ENCODE measurements around the gene ABCB8.

ABCB8 gene

DNA sequence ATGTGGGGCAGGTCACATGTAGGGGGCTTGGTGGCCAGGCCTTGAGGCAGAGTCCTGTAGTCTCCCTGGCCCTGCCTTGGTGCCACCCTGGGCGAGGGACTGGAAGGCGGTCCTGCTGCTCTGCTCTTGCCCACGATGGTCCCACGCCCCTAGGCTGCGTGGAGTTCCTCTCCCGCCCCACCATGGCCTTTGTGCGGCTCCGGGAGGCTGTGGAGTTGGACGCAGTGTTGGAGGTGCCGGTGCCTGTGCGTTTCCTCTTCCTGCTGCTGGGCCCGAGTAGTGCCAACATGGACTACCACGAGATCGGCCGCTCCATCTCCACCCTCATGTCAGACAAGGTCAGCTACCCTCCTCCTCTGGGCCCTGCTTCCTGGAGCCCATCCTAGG, 42.3 kb downstream of the ABCB8 start:
- DNase-seq (ENCODE audit: low read depth in 2 of 2) = no peak

- DNase-seq (ENCODE audit: low read depth in 2 of 2) = no peak
Observed at GRCh38 chr7:151071032-151071866, 43.0 kb downstream of the ABCB8 start.

DNA sequence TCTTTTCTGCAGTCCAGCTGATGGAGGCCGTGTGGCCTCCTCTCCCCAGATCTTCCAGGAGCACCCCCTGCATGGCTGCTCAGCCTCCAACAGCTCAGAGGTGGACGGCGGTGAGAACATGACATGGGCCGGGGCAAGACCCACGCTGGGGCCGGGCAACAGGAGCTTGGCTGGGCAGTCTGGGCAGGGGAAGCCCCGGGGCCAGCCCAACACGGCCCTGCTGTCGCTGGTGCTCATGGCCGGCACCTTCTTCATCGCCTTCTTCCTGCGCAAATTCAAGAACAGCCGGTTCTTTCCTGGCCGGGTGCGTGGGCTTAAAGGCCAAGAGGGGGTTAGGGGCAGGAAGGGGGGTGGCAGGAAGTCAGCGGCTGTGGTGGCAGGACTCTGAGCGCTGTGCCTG, 45.7 kb downstream of the ABCB8 start:
- no peak for DNase-seq (ENCODE audit: low read depth in 2 of 2)

GRCh38 chr7:151074817-151075661, 46.8 kb downstream of the ABCB8 start:
- DNase-seq (ENCODE audit: low read depth in 2 of 2) = no peak

GRCh38 chr7:151075662-151075971, 47.4 kb downstream of the ABCB8 start:
- no peak for DNase-seq (ENCODE audit: low read depth in 2 of 2)

GRCh38 chr7:151075978-151076426, 47.8 kb downstream of the ABCB8 start:
- DNase-seq (ENCODE audit: low read depth in 2 of 2) = no peak

DNA sequence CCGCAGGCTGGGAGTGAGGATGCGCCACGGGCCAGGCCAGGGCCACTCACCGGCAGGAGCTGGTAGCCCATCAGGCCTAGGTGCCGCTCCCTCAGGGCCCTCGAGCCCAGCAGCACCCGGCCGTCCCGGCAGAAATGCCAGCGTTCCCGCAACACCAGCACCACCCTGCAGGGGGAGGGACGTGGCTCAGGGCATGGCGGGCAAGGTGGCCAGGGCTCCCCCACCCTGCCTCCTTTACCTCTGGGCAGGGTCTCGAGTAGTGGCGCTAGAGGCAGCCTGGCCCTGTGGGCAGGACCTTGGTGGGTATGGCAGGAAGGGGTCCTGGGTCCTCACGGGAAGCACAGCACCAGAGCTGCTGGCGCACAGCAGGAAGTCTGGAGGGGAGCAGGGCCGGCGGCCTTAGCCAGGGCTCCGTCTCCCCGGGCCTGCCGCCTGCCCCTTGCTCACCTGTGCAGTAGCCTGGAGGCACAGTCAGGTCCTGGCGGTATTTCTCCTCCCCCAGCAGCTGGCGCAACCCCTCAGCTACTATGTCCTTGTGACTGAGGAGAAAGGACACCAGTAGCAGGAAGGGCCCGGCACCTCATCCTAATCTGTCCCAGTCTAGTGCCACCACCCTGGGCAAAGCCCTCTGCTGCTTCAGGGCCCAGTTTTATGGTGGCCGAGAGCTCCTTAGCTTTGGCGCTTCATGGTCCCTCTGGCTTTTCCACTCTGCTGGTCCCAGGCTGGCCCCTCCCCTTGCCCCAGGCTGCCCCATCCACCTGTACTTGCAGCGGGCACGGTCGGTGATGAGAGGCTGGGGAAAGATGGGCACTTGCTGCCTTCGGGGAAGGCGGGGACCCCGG, 48.8 kb downstream of the ABCB8 start:
- no peak for DNase-seq (ENCODE audit: low read depth in 2 of 2)

DNA sequence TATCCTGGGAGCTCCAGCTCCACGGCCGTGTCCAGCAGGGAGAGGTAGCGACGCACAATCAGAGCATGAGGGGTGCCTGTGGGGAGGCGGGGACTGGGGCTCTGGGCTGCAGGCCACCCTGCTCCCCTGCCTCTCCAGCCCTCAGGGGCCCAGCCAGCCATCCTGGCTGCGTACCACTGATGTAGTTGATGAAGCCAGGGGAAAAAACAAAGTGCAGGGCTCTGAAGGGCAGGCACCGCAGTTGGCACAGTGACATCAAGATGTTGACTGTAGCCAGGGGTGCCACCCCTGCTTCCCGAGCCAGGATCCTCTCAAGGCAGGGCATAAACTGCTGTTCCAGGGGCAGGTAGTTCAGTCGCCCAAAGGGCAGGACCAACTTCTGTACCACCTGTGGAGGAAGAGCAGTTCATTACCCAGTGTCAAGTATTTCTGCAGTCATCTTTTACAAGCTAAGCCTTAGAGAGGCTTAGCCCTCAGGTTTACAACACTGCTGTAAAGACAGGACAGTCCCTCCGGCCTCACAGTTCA, 49.5 kb downstream of the ABCB8 start:
- DNase-seq (ENCODE audit: low read depth in 2 of 2) = no peak

- DNase-seq (ENCODE audit: low read depth in 2 of 2) = no peak
Observed at GRCh38 chr7:151078233-151079040, 50.2 kb downstream of the ABCB8 start.

DNA sequence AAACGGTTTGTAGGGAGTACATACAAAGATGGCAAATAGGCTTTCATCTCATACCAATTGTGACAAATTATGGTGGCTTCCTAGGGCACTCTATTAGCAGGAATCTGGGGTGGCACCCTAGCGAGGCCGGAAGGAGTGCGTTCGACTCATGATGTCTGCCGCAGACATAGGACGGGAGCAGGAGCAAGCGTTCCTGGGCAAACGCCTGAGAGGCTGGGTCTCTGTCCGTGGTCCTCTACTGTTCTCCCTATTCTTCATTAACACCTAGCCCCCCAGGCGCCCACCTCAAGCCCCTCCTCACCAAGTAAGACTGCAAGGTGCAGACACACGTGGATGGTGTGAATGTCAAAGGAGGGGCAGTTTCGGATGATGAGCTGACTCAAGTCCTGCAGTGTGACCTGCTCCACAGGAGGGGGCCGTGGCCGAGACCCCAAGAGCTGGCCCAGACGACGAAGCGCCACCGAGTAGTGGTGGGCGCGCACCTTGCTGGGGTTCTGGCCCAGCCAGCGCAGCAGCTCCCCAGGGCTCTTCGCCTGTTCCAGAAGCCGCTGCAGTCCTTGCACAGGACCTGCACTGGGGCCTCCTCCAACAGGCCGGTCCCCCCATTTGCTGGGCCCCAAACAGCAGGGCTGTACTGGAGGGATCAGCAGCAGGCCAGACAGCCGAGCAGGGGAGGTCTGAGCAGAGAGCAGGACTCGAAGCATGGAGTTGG, 51.1 kb downstream of the ABCB8 start:
- DNase-seq (ENCODE audit: low read depth in 2 of 2) = no peak

- DNase-seq (ENCODE audit: low read depth in 2 of 2) = no peak
Observed at GRCh38 chr7:151080067-151080521, 51.8 kb downstream of the ABCB8 start.

DNA sequence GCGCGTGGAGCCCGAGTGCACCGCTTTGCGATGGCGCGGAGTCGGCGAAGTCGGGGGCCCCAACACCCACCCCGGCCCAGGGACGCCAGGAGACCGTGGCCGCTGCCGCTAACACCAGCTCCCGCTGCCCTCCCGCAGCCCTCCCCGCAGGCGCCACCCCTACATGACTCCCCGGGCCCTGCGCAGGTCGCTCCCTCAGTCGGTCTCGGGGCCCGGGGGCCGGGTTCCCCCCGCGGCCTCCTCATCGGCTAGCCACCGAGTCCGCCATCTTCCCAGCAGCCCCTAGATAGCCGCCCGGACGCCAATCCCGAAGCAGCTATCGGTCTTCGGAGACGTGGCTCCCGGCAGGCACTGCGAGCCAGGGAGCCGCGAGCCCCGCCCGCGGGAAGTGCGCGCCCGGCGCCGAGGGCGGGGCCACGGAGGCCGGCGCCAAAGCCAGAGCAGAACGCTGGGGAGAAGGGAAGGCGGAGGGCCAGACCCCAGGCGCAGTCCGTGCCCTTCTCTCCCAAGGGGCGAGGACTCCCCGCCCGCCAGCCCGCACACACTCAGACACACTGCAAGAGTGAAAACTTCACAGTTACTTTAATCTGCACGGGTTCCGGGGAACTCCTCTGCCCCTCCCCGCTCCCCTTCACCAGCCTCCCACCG, 52.4 kb downstream of the ABCB8 start, which contains the start of gene FASTK:
Gene FASTK (minus strand): TSS at position 288 of the 648 bp plus-strand sequence. CDS start 43 bp downstream, at position 245.
- peak; percentile 77 to 79 for DNase-seq (ENCODE audit: low read depth in 2 of 2)

GRCh38 chr7:151081170-151082101, 53.2 kb downstream of the ABCB8 start:
- DNase-seq (ENCODE audit: low read depth in 2 of 2) = no peak

DNA sequence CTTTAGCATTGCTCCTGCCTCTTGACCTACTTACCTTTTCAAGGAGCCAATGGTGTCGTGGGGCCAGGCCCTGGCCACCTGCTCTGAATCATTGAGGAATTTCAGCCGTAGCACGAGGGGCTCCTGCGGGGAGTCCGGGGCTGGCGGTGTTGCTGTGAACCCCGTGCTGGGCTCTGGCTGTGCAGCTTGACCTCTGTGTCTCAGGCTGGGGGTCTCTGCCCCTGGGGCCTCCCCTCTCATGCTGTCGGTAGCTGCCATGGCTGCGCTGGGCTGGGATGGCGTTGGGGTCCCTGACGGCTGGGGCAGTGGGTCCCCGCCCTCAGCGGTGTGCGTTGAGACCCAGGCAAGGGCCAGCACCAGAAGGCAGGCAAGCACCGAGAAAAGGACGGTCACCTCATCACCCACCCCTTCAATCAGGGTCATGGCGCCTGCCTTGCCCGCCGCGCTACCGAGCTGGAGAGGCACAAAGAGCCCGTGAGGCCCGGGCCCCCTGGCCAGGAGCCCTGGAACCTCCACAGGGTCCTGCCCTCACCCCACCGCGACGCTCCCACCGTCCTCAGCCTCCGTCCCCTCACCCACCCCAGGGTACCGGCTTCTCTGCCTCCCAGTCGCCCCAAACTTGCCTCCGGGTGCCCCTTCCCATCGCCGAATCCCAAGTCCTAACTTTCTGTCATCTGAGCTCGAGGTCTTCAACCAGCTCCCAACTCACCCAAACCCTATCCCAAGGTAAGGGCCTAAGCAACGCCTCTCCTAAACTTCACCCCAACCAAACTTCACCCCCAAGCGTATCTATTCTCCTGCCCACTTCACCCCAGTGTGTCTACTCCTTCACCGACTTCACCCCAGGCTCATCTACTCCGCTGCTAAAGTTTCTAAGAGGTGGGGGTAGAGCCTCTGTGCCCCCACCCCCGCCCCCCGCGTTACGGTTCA, 54.2 kb downstream of the ABCB8 start:
- no peak for DNase-seq (ENCODE audit: low read depth in 2 of 2)

DNA sequence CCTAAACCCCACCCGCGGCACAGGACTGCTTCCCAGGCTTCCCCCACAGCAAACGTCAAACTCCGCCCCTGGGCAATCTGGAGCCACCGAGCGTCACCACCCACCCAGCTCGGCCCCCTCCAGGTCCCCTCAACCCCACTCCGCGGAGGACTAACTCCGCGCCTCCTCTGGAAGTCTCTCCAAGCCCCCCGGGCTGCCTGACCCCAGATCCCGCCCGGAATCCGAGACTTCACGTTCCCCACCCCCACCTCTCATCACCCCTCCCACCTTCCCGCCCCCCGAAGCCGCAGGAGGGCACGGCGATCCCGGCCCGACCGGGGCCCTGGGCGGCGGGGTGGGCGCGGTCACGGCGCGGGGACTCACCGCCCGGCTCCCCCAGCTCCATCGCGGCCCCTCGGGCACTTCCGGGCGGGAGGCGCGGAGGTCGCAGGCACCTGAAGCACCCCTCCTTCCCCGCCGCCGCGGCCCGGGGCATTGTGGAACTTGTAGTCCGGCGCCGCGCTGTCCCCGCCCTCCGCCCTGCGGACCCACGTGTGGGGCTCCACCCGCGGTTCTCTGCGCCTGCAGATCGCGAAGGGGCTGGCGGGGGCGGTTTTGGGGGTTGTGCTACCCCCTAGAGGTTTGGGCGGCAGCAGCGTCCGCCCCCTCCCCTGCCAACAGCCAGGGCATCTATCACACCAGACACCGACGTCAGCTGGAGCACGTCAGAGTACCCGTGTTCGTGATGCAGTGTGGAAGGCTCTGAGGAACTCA, 55.0 kb downstream of the ABCB8 start, which contains the start of gene TMUB1:
Gene TMUB1 (minus strand): TSS at position 423 of the 753 bp plus-strand sequence. CDS start 930 bp downstream, outside the sequence.
- DNase-seq (ENCODE audit: low read depth in 2 of 2) = peak; percentile 70 to 82

GRCh38 chr7:151083824-151084160, 55.5 kb downstream of the ABCB8 start:
- no peak for DNase-seq (ENCODE audit: low read depth in 2 of 2)

DNA sequence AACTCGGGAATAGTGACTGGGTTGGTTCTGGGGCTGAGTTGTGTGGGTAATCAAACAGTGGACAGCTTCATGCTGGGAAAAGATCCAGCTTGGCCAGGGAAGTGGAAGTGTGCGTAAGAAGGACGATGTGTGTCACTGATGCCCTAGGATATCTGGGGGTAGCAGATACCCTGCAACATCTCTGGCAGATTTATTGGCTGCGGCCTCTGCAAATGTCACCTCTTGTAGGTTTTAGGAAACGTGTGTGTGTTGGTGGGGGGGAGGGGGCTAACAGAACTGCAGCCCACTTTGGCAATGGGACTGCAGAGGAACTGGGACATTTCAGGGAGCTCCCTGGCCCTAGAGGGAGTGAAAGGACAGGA, 57.1 kb downstream of the ABCB8 start:
- DNase-seq (ENCODE audit: low read depth in 2 of 2) = no peak

Data from stimulated activated CD4-positive, alpha-beta T cell treated with anti-CD3 and anti-CD28 coated beads, Interleukin-12 subunit alpha, Interleukin-12 subunit beta, amount 100 ng/mL, for 24 hours (primary cell).